Stimulated activated CD4-positive, alpha-beta T cell treated with anti-CD3 and anti-CD28 coated beads, Interleukin-12 subunit alpha, Interleukin-12 subunit beta, amount 100 ng/mL, for 48 hours (primary cell): Measurements from ENCODE around the gene LATS2.

Experiments used
- DNase-seq, 3 donors: peaks; one replicate each; pipeline ENCODE4 v3.0.0-alpha.2; 2020; ENCODE audit warnings: low read depth in 2 of 3, low spot score in 1 of 3

Gene LATS2

GRCh38 chr13:20994441-20994821 is 67.0 kb downstream of the LATS2 start:
- no peak for DNase-seq

- no peak for DNase-seq
Observed at GRCh38 chr13:20993661-20994440, 67.5 kb downstream of the LATS2 start.

- DNase-seq, result no peak
Observed at GRCh38 chr13:20993211-20993610, 68.2 kb downstream of the LATS2 start.

- no peak for DNase-seq
Observed at GRCh38 chr13:20991741-20992520, 69.5 kb downstream of the LATS2 start.

GRCh38 chr13:20990910-20991525 is 70.4 kb downstream of the LATS2 start:
- DNase-seq, result no peak

- DNase-seq, result no peak
Observed at GRCh38 chr13:20989656-20990321, 71.6 kb downstream of the LATS2 start.

GRCh38 chr13:20988909-20989655 is 72.3 kb downstream of the LATS2 start:
- no peak for DNase-seq

- DNase-seq, result no peak
Observed at GRCh38 chr13:20988033-20988908, 73.1 kb downstream of the LATS2 start.

GRCh38 chr13:20987599-20987998 is 73.8 kb downstream of the LATS2 start:
- no peak for DNase-seq

GRCh38 chr13:20984879-20985278 is 76.5 kb downstream of the LATS2 start:
- no peak for DNase-seq

- DNase-seq, result no peak
Observed at GRCh38 chr13:20983386-20983785, 78.0 kb downstream of the LATS2 start.

GRCh38 chr13:20981370-20982095 is 79.9 kb downstream of the LATS2 start:
- DNase-seq, result no peak

- DNase-seq, result no peak
Observed at GRCh38 chr13:20980899-20981298, 80.5 kb downstream of the LATS2 start.

- no peak for DNase-seq
Observed at GRCh38 chr13:20980430-20980829, 81.0 kb downstream of the LATS2 start.

GRCh38 chr13:20977394-20977793 is 84.0 kb downstream of the LATS2 start:
- DNase-seq, result no peak

GRCh38 chr13:20974981-20975585 is 86.3 kb downstream of the LATS2 start:
- DNase-seq, result no peak

GRCh38 chr13:20973886-20974425 is 87.4 kb downstream of the LATS2 start:
- DNase-seq, result no peak

- no peak for DNase-seq
Observed at GRCh38 chr13:20972731-20973130, 88.7 kb downstream of the LATS2 start.
